B cell (primary cell): Measurements from ENCODE around the gene ZNF366. TPM values are rescaled to one million over a fixed set of nuclear protein-coding genes. Genes with fewer than 3 reads are reported as not detected.

ENCODE experiments used
- ATAC-seq: fragments of 200-7000 bp; cut with Tn5 transposase; one replicate; pipeline ENCODE4 v1.10.0; 2021; ENCODE audit warnings: low read depth, mild to moderate bottlenecking, moderate number of reproducible peaks, moderate library complexity
- CTCF ChIA-PET: fragments of 350-600 bp; sonication (Branson Sonifier 250); formaldehyde crosslinking; loops from one replicate; lab custom pipeline; 2021; ENCODE audit warnings: antibody characterized with exemption, inconsistent platforms; lab: Charles Lee
- POLR2A ChIA-PET: fragments of 350-600 bp; sonication (Branson Sonifier 250); formaldehyde crosslinking; loops from one replicate; lab custom pipeline; 2021; ENCODE audit warnings: antibody characterized with exemption; lab: Charles Lee
- DNase-seq: peaks from one replicate; pipeline ENCODE4 v3.0.0; 2013
- H2AFZ ChIP-seq: 2 replicates; pipeline ENCODE4 v1.6.1; 2012; ENCODE audit warnings: mild to moderate bottlenecking, low read depth, low read length; ENCODE audit not compliant: insufficient read depth, poor library complexity, severe bottlenecking
- H3K27ac ChIP-seq, 2 donors: 1 replicate in 1 of 2; 2 replicates in 1 of 2; pipeline ENCODE4 v1.5.1; 2012 to 2013; ENCODE audit warnings: low read length in 2 of 2, mild to moderate bottlenecking in 2 of 2, moderate library complexity in 1 of 2
- H3K27me3 ChIP-seq, 4 experiments: fragments of 200-600 bp in 1 of 4; sonication (generic) in 1 of 4; replicated peaks in 1 of 4; 1 replicate in 2 of 4; 2 replicates in 2 of 4; pipeline versions ENCODE4 v1.6.1 to v1.7.0; 2013 to 2016; ENCODE audit warnings: low read length in 3 of 4, mild to moderate bottlenecking in 2 of 4, mixed read lengths in 1 of 4, moderate library complexity in 1 of 4; ENCODE audit not compliant: insufficient read depth in 4 of 4, control insufficient read depth in 3 of 4; ENCODE audit errors: control extremely low read depth in 1 of 4
- H3K36me3 ChIP-seq, 2 experiments: replicated peaks in 1 of 2; 1 replicate in 1 of 2; 2 replicates in 1 of 2; pipeline versions ENCODE4 v1.6.1 to v1.7.1; 2013; ENCODE audit warnings: low read length in 1 of 2; ENCODE audit not compliant: insufficient read depth in 2 of 2, control insufficient read depth in 1 of 2; ENCODE audit errors: control extremely low read depth in 1 of 2, extremely low read depth in 1 of 2
- H3K4me1 ChIP-seq, 2 donors: fragments of 200-600 bp in 1 of 2; sonication (generic) in 1 of 2; 1 replicate in 1 of 2; 2 replicates in 1 of 2; pipeline versions ENCODE4 v1.5.1 to v1.6.1; 2013 to 2017; ENCODE audit warnings: low read length in 2 of 2; ENCODE audit not compliant: control insufficient read depth in 2 of 2, insufficient read depth in 2 of 2
- H3K4me2 ChIP-seq: replicated peaks from 2 replicates; pipeline ENCODE3; 2012; ENCODE audit warnings: mild to moderate bottlenecking, low read depth, low read length; ENCODE audit not compliant: poor library complexity, severe bottlenecking
- H3K4me3 ChIP-seq, 5 experiments: fragments of 200-600 bp in 1 of 5; sonication (generic) in 1 of 5; 1 replicate in 3 of 5; 2 replicates in 2 of 5; pipeline versions ENCODE4 v1.5.1 to v1.7.0; 2011 to 2016; ENCODE audit warnings: low read length in 4 of 5, mild to moderate bottlenecking in 4 of 5, low read depth in 2 of 5, control low read depth in 1 of 5, moderate library complexity in 1 of 5; ENCODE audit not compliant: insufficient read depth in 1 of 5; ENCODE audit errors: control extremely low read depth in 1 of 5, extremely low read depth in 1 of 5
- H3K79me2 ChIP-seq: fragments of 200-600 bp; sonication (generic); one replicate; pipeline ENCODE4 v1.6.0; 2016; ENCODE audit warnings: low read length; ENCODE audit not compliant: control insufficient read depth, insufficient read depth
- H3K9ac ChIP-seq: fragments of 200-600 bp; sonication (generic); 2 replicates; pipeline ENCODE4 v1.6.1; 2017; ENCODE audit warnings: mild to moderate bottlenecking, low read length, moderate library complexity
- H3K9me3 ChIP-seq, 3 donors: one replicate each; pipeline versions ENCODE4 v1.6.1 to v1.7.1; 2013; ENCODE audit warnings: low read length in 2 of 3; ENCODE audit not compliant: control insufficient read depth in 2 of 3, insufficient read depth in 1 of 3; ENCODE audit errors: control extremely low read depth in 1 of 3
- H4K20me1 ChIP-seq: 2 replicates; pipeline ENCODE4 v1.6.0; 2012; ENCODE audit warnings: mild to moderate bottlenecking, low read length; ENCODE audit not compliant: insufficient read depth, control insufficient read depth, poor library complexity, severe bottlenecking
- H3K27ac Mint-ChIP-seq: one replicate; pipeline ENCODE4 v1.8.0; 2021; ENCODE audit warnings: mixed read lengths
- H3K27me3 Mint-ChIP-seq: one replicate; pipeline ENCODE4 v1.8.0; 2021; ENCODE audit warnings: mixed read lengths
- H3K4me1 Mint-ChIP-seq: one replicate; pipeline ENCODE4 v1.8.0; 2021; ENCODE audit warnings: mixed read lengths
- H3K4me3 Mint-ChIP-seq: one replicate; pipeline ENCODE4 v1.8.0; 2021; ENCODE audit warnings: mixed read lengths
- H3K9me3 Mint-ChIP-seq: one replicate; pipeline ENCODE4 v1.8.0; 2022; ENCODE audit warnings: mixed read lengths; ENCODE audit not compliant: insufficient read depth
- CTCF ChIP-seq: fragments of 200-600 bp; IDR thresholded peaks from one replicate; pipeline ENCODE4 v1.8.0; 2022; ENCODE audit warnings: antibody characterized with exemption, mild to moderate bottlenecking
- EZH2 ChIP-seq: IDR thresholded peaks from 2 replicates; pipeline ENCODE4 v1.6.1; 2012; ENCODE audit warnings: borderline replicate concordance, low read depth, mild to moderate bottlenecking, moderate library complexity, low read length; ENCODE audit not compliant: insufficient read depth, poor library complexity, severe bottlenecking
- WGBS: methylation state at CpG from one replicate; pipeline ENCODE4 v1.1.5; 2013; ENCODE audit warnings: missing lambda C conversion rate; ENCODE audit not compliant: insufficient coverage; 5-methylcytosine and 5-hydroxymethylcytosine counted together
- intact Hi-C: fragments of 100-400 bp; cut with micrococcal nuclease; formaldehyde crosslinking; loops from one replicate; pipeline ENCODE4 v1.10.0; 2022
- polyA plus RNA-seq: library from polyadenylated mRNA; depleted of rRNA; stranded (reverse); fragments of >200 nt; gene quantifications from 2 replicates; pipeline ENCODE4 v1.2.3, GENCODE V29; 2012
- total RNA-seq, 2 donors: library from RNA; stranded (reverse); fragments of 120-200 nt in 1 of 2; gene quantifications; 1 replicate in 1 of 2; 2 replicates in 1 of 2; pipeline versions ENCODE4 v1.2.3 to v1.2.4, GENCODE V29; 2013 to 2022

The ZNF366 gene
- total and polyA plus RNA-seq, 2 donors (not counting 1 experiment from before 2014, with no cell fraction given) = 0.03 TPM; not detected in 1

GRCh38 chr5:72543365-72543764 lies 36.2 kb upstream of the ZNF366 start:
- Histone ChIP-seq H3K79me2 (no peaks in the 10 kb centered on the region), H2AFZ (no peak overlapping the region), H3K36me3 (no peaks in the 10 kb centered on the region), H3K4me3 (no peak overlapping the region), H3K9ac (no peak overlapping the region), H3K4me2 (no peak overlapping the region), H3K27ac (no peak overlapping the region), H3K4me1 (no peaks in the 10 kb centered on the region), H3K27me3 (peaks cover 0 to 2% (median 0%) of the 10 kb centered on the region in 4 experiments), H4K20me1 (no peaks in the 10 kb centered on the region), H3K9me3 (no peaks in the 10 kb centered on the region)
- DNase-seq = no peak
- 100% methylated on average over 2 of the region's 3 CpGs for WGBS
- no peak overlapping the region for H3K27ac Mint-ChIP-seq
- ATAC-seq = no peak
- intact Hi-C loops = no loop called here
- no peaks in the 10 kb centered on the region for H3K4me1 Mint-ChIP-seq
- H3K27me3 Mint-ChIP-seq = peaks cover 24% of the 10 kb centered on the region
- H3K4me3 Mint-ChIP-seq = no peak overlapping the region
- peaks cover 3% of the 10 kb centered on the region for H3K9me3 Mint-ChIP-seq
- ChIA-PET POLR2A (no interaction called here), CTCF (no interaction called here)
- TF ChIP-seq CTCF (no peak), EZH2 (no peak)

GRCh38 chr5:72542695-72543094 lies 35.5 kb upstream of the ZNF366 start:
- Histone ChIP-seq H3K4me2 (no peak overlapping the region), H3K4me3 (no peak overlapping the region), H4K20me1 (no peaks in the 10 kb centered on the region), H3K4me1 (no peaks in the 10 kb centered on the region), H3K9ac (no peak overlapping the region), H3K27ac (no peak overlapping the region), H3K36me3 (no peaks in the 10 kb centered on the region), H3K79me2 (no peaks in the 10 kb centered on the region), H3K9me3 (no peaks in the 10 kb centered on the region), H3K27me3 (peaks cover 0 to 2% (median 0%) of the 10 kb centered on the region in 4 experiments), H2AFZ (no peak overlapping the region)
- no peaks in the 10 kb centered on the region for H3K4me1 Mint-ChIP-seq
- H3K27ac Mint-ChIP-seq = no peak overlapping the region
- DNase-seq = no peak
- ChIA-PET POLR2A (no interaction called here), CTCF (no interaction called here)
- peaks cover 20% of the 10 kb centered on the region for H3K27me3 Mint-ChIP-seq
- intact Hi-C loops = no loop called here
- no peak for ATAC-seq
- WGBS = no CpG with 5 or more reads among the region's 1 CpG
- no peak for TF ChIP-seq EZH2
- no peak for TF ChIP-seq CTCF
- H3K4me3 Mint-ChIP-seq = no peak overlapping the region
- H3K9me3 Mint-ChIP-seq = peaks cover 3% of the 10 kb centered on the region
